BJ (cell line): ENCODE measurements around the gene CBX3. TPM values are rescaled to one million over a fixed set of nuclear protein-coding genes. Genes with fewer than 3 reads are reported as not detected.

ENCODE experiments used
- CTCF ChIA-PET: fragments of 350-600 bp; formaldehyde crosslinking; extraction: SDS; loops from one replicate; lab custom pipeline; 2021; ENCODE audit warnings: antibody characterized with exemption, inconsistent platforms; lab: Yijun Ruan, JAX
- POLR2A ChIA-PET: fragments of 300-600 bp; sonication (Branson Sonifier 250); formaldehyde crosslinking; extraction: SDS; loops from one replicate; lab custom pipeline; 2021; ENCODE audit warnings: antibody characterized with exemption; lab: Charles Lee
- DNase-seq: peaks from one replicate; pipeline ENCODE4 v3.0.0-alpha.2; 2011; ENCODE audit warnings: low read depth
- H3K27me3 ChIP-seq: 2 replicates; pipeline ENCODE4 v1.6.0; 2011; ENCODE audit warnings: low read length; ENCODE audit not compliant: control insufficient read depth, insufficient read depth
- H3K36me3 ChIP-seq: 2 replicates; pipeline ENCODE4 v1.5.1; 2011; ENCODE audit warnings: low read length; ENCODE audit not compliant: control insufficient read depth, insufficient read depth
- H3K4me3 ChIP-seq: 2 replicates; pipeline ENCODE4 v1.5.1; 2011; ENCODE audit warnings: low read depth, mild to moderate bottlenecking, control low read depth, low read length
- CTCF ChIP-seq: IDR thresholded peaks from 2 replicates; pipeline ENCODE4 v1.5.1; 2011; ENCODE audit warnings: low read depth, mild to moderate bottlenecking, control low read depth, inconsistent platforms, low read length, moderate library complexity; ENCODE audit not compliant: insufficient read depth
- polyA plus RNA-seq: library from polyadenylated mRNA; depleted of rRNA; stranded (reverse); fragments of >200 nt; gene quantifications from 2 replicates; pipeline ENCODE4 v1.2.3, GENCODE V29; 2011

CBX3 gene
- polyA plus RNA-seq, 1 experiment: 37.0 TPM

DNA sequence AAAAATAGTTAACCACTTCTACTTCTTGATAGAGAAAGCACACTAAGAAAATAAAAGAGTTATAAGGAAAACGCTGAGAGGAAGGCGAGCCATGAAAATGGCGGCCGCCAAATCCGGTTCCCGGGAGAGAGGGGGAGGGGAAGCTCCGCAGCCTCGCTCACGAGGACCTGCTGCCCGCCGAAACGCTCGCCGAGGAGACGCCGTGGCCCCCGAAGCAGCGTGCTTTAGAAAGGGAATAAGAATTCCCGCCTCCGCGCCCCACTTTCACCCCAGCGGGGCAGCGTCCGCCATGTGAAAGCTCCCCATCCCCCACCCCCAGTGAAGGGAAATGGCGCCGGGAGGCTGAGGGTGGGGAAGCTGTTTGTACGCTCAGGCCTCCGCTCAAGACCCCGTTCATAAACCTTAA is 1.5 kb upstream of the CBX3 start:
- H3K4me3 ChIP-seq: peak overlapping the region; percentile 71
- no peak for DNase-seq
- ChIA-PET POLR2A (interaction anchor here (0.6 kb wide), 1 partner anchor 965 kb away, joined by 3 read pairs; the partner anchor contains the start of gene HOXA9), CTCF (interaction anchor here (1.9 to 7.4 kb wide), 2 partner anchors 39 to 110 kb away, joined by 5 to 55 read pairs; no protein-coding TSS in a partner anchor)
- H3K36me3 ChIP-seq: peaks cover 6% of the 10 kb centered on the region
- TF ChIP-seq CTCF: no peak
- H3K27me3 ChIP-seq: no peaks in the 10 kb centered on the region

DNA sequence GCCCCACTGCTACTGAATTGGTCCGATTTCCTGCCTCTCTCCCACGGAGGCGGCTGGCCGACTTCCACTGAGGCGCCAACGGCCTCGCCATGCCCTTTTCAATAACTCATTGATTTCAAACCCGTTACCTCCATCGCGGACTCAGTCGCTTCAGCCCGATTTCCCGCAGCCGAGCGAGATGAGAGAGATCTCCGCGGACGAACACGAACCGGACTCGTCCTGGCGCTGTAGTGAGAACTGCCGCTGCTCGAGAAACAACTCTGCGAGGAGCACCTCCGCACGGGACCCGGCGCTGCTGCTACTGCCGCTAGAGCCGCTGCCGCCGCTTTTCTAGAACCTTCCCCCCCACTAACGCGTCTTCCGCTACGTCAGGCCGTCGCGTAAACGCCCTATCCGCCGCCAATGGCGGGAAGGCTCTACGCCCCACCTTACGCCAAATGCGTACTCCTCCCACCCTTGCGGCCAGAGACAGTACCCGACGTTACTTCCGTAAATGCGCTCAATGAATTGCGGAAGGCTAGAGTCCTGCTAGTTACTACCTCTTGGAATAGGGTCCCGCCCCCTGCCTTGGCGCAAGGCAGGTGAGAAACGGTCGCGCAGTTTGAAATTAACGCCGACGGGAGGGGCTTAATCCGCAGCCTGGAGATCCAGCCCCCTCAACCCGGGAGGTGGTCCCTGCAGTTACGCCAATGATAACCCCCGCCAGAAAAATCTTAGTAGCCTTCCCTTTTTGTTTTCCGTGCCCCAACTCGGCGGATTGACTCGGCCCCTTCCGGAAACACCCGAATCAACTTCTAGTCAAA is 900 bp upstream of the CBX3 start, which contains the start of gene HNRNPA2B1:
Gene HNRNPA2B1 (minus strand): TSS at position 303 of the 803 bp plus-strand sequence. CDS start 169 bp downstream, at position 134.
- POLR2A ChIA-PET: no interaction called here
- Histone ChIP-seq H3K27me3 (no peaks in the 10 kb centered on the region), H3K36me3 (peaks cover 3% of the 10 kb centered on the region), H3K4me3 (peak within 1 kb of the TSS; percentile 98)
- TF ChIP-seq CTCF: 0 out of 2 replicates have a peak, but pooled peaks have one; percentile 8
- DNase-seq: peak; percentile 89
- CTCF ChIA-PET: interaction anchor here (1.9 to 7.4 kb wide), 2 partner anchors 40 to 110 kb away, joined by 5 to 55 read pairs; no protein-coding TSS in a partner anchor

GRCh38 chr7:26202019-26202990 is 760 bp downstream of the CBX3 start:
- H3K4me3 ChIP-seq: peak overlapping the region; percentile 98
- no peak for TF ChIP-seq CTCF
- no peak for DNase-seq
- no peaks in the 10 kb centered on the region for H3K27me3 ChIP-seq
- POLR2A ChIA-PET: no interaction called here
- H3K36me3 ChIP-seq: peaks cover 1% of the 10 kb centered on the region
- CTCF ChIA-PET: interaction anchor here (0.7 to 1.0 kb wide), 2 partner anchors 12 to 170 kb away, joined by 3 read pairs; no protein-coding TSS in a partner anchor

GRCh38 chr7:26203016-26203415 is 1.5 kb downstream of the CBX3 start:
- ChIA-PET POLR2A (no interaction called here), CTCF (interaction anchor here (0.7 kb wide), 1 partner anchor 11 kb away, joined by 3 read pairs; no protein-coding TSS in a partner anchor)
- no peak for DNase-seq
- Histone ChIP-seq H3K36me3 (peaks cover 6% of the 10 kb centered on the region), H3K4me3 (peak overlapping the region; percentile 98), H3K27me3 (no peaks in the 10 kb centered on the region)
- no peak for TF ChIP-seq CTCF
